Suprapubic skin (tissue), 4 donors: ENCODE data around the gene SRRM2. TPM values are rescaled to one million over a fixed set of nuclear protein-coding genes. Genes with fewer than 3 reads are reported as not detected.

Experiments
- DNase-seq, 2 donors: peaks; one replicate each; pipeline ENCODE4 v3.0.0-alpha.2; 2019; ENCODE audit warnings: low spot score in 2 of 2
- H3K27ac ChIP-seq: fragments of 200-600 bp; sonication (generic); one replicate; pipeline ENCODE4 v1.5.1; 2019
- H3K27me3 ChIP-seq: fragments of 200-600 bp; sonication (generic); one replicate; pipeline ENCODE4 v1.5.1; 2019
- H3K36me3 ChIP-seq: fragments of 200-600 bp; sonication (generic); one replicate; pipeline ENCODE4 v1.5.1; 2019
- H3K4me1 ChIP-seq: fragments of 200-600 bp; sonication (generic); one replicate; pipeline ENCODE4 v1.5.1; 2019
- H3K4me3 ChIP-seq: fragments of 200-600 bp; sonication (generic); one replicate; pipeline ENCODE4 v1.5.1; 2019; ENCODE audit warnings: mild to moderate bottlenecking
- H3K9me3 ChIP-seq: fragments of 200-600 bp; sonication (generic); one replicate; pipeline ENCODE4 v1.5.1; 2019
- CTCF ChIP-seq, 2 donors: fragments of 200-600 bp in 1 of 2; fragments of 450-650 bp in 1 of 2; sonication (generic) in 1 of 2; IDR thresholded peaks; one replicate each; pipeline ENCODE4 v1.5.1; 2016 to 2019; ENCODE audit warnings: antibody characterized with exemption in 2 of 2, mild to moderate bottlenecking in 1 of 2, moderate library complexity in 1 of 2
- EP300 ChIP-seq: sonication (generic); formaldehyde crosslinking; IDR thresholded peaks from one replicate; pipeline ENCODE4 v1.6.1; 2017; ENCODE audit warnings: antibody characterized with exemption
- POLR2A ChIP-seq, 2 donors: fragments of 450-650 bp; IDR thresholded peaks; one replicate each; pipeline ENCODE4 v1.6.1; 2017; ENCODE audit warnings: antibody characterized with exemption in 2 of 2, mild to moderate bottlenecking in 2 of 2, moderate library complexity in 2 of 2
- POLR2AphosphoS5 ChIP-seq, 3 donors: sonication (generic); formaldehyde crosslinking; IDR thresholded peaks; one replicate each; pipeline ENCODE4 v1.6.1; 2017; ENCODE audit warnings: antibody characterized with exemption in 3 of 3
- WGBS: methylation state at CpG from one replicate; pipeline ENCODE4 v1.1.5; 2018; 5-methylcytosine and 5-hydroxymethylcytosine counted together
- total RNA-seq, 4 donors: library from RNA; depleted of rRNA; stranded (reverse); fragments of >200 nt; gene quantifications; one replicate each; pipeline ENCODE4 v1.1.0, GENCODE V29; 2016

The SRRM2 gene
- total RNA-seq, 4 donors from 2014 or later, result 484 to 1,595 (median 654) TPM

- TF ChIP-seq CTCF (IDR thresholded peaks at IDR 0.05), result no peak
- TF ChIP-seq POLR2A (IDR thresholded peaks at IDR 0.05), result no peak
- no peak for TF ChIP-seq EP300
- TF ChIP-seq POLR2AphosphoS5 (IDR thresholded peaks at IDR 0.05), result no peak
- Histone ChIP-seq H3K27ac (no peak overlapping the region), H3K27me3 (no peaks in the 10 kb centered on the region), H3K9me3 (no peaks in the 10 kb centered on the region), H3K4me1 (peaks cover 3% of the 10 kb centered on the region), H3K36me3 (peaks cover 95% of the 10 kb centered on the region), H3K4me3 (no peak overlapping the region)
- DNase-seq, result no peak
- WGBS, result no CpG with 5 or more reads among the region's 10 CpGs
Observed at GRCh38 chr16:2705351-2705750, 47.1 kb upstream of the SRRM2 start.

DNA sequence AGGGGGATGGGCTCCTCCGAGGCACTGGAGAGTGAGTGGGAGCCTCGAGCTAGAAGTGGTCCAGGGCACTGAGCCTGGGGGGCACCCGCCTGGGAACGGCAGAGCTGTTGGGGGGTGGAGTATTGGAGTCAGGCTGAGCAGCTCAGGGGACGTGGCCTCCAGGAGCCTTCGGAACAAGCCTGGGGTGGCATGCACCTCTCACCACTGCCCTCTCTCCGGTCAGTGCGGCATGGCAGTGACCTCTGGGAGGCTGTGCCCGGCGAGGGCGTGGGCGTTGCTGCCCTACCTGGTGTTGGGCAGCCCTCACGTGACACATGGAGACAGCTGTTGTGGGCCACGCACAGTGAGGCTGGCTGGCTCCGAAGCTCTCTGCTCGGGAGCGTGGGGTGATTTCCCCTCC is 46.4 kb upstream of the SRRM2 start:
- 92% methylated on average over 11 of the region's 17 CpGs for WGBS
- no peak overlapping the region for H3K4me3 ChIP-seq
- H3K27ac ChIP-seq, result no peak overlapping the region
- no peak for DNase-seq
- H3K4me1 ChIP-seq, result peaks cover 7% of the 10 kb centered on the region
- H3K27me3 ChIP-seq, result no peaks in the 10 kb centered on the region
- TF ChIP-seq POLR2A (IDR thresholded peaks at IDR 0.05) (no peak), POLR2AphosphoS5 (IDR thresholded peaks at IDR 0.05) (no peak), CTCF (IDR thresholded peaks at IDR 0.05) (no peak), EP300 (no peak)
- H3K36me3 ChIP-seq, result peaks cover 87% of the 10 kb centered on the region
- no peaks in the 10 kb centered on the region for H3K9me3 ChIP-seq

DNA sequence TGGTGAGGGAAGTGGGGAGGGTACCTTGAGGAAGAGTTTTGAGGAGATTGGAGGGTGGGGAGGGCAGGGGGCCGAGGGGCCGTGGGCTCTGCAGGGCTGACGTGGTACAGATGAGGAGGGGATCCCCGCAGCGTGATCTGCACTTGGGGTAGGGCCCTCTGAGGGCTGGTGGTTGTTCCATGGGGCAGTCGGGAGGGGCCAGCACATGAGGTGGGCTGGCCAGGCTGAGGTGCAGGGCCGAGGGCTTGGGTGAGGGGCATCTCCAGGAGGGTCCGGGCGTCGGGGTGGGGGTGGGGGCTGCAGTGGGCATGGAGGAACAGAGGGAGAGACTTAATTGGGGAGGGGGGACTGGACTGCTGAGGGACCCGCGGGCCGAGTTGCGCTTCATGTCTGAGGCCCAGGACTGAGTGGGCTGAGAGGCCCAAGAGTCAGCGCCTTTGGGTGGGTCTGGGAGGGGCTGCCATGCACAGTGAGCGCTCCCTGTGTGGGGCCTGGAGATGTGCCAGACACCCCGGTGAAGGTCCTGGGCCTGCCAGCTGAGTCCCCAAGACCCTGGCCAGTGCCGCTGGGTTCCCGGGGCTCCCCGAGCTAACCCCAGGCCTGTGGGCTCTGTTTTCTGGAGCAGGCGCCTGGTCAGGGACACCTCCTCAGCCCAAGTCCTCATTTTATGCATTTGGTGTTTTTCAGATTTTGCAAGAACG is 45.7 kb upstream of the SRRM2 start:
- 97% methylated on average over 17 of the region's 22 CpGs for WGBS

DNA sequence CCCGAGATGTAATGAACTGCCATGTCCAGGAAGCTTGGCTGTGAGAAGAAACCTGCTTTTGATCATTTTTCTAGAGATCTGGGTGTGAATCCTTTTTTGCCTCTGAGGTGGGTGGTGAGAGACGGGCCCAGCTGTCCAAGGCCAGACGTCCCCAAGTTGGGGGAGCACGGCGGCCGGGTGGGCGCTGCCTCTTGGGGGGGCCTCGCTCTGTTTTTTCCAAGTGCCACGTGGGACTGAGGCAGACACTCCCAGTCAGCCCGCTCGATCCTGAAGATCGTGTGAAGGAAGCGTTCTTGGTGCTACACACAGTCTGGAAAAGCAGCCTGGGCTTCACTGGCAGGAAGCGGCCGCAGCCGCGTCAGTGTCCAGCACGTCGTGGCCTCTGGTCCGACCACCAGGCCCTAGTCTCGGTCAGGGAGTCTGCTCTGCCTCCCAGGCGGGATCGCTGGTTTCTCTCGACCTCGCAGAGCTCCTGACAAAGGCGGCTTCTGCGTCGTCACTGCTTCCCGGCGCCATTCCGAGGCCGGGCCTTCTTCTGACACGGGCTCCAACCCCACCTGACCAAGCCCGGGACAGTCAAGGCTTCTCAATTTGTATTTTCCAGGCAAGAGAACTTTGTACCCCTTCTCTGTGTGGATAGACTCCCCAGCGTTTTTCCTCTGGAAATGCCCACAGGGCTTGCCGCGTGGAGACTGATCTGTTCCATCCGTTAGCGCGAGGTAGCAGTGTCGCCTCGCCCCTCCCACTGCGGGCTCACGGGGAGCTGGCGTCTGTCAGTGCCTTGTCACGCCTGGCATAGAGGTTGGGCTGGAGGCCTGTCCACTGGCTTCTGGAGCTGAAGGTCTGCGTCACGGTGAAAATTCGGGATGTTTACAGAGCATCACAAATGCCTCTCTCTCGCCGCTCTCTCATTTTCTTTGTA is 44.8 kb upstream of the SRRM2 start:
- no peak for DNase-seq
- TF ChIP-seq POLR2AphosphoS5 (IDR thresholded peaks at IDR 0.05) (no peak), POLR2A (IDR thresholded peaks at IDR 0.05) (no peak), CTCF (IDR thresholded peaks at IDR 0.05) (no peak), EP300 (no peak)
- H3K9me3 ChIP-seq, result no peaks in the 10 kb centered on the region
- no peaks in the 10 kb centered on the region for H3K27me3 ChIP-seq
- no peak overlapping the region for H3K27ac ChIP-seq
- peaks cover 7% of the 10 kb centered on the region for H3K4me1 ChIP-seq
- H3K36me3 ChIP-seq, result peaks cover 72% of the 10 kb centered on the region
- no peak overlapping the region for H3K4me3 ChIP-seq
- 93% methylated on average over 48 of the region's 51 CpGs for WGBS

More for the DNA sequence above, 45.7 kb upstream of the SRRM2 start:
- Histone ChIP-seq H3K27me3 (no peaks in the 10 kb centered on the region), H3K9me3 (no peaks in the 10 kb centered on the region), H3K36me3 (peaks cover 81% of the 10 kb centered on the region), H3K4me3 (no peak overlapping the region), H3K27ac (no peak overlapping the region), H3K4me1 (peaks cover 7% of the 10 kb centered on the region)
- peak in 1 of 2 donors; percentile 52 for DNase-seq
- TF ChIP-seq EP300 (no peak), POLR2AphosphoS5 (IDR thresholded peaks at IDR 0.05) (no peak), CTCF (IDR thresholded peaks at IDR 0.05) (no peak), POLR2A (IDR thresholded peaks at IDR 0.05) (no peak)

- no peaks in the 10 kb centered on the region for H3K27me3 ChIP-seq
- TF ChIP-seq POLR2AphosphoS5 (IDR thresholded peaks at IDR 0.05), result no peak
- no peak for TF ChIP-seq EP300
- TF ChIP-seq POLR2A (IDR thresholded peaks at IDR 0.05), result no peak
- no peak for TF ChIP-seq CTCF (IDR thresholded peaks at IDR 0.05)
- DNase-seq, result no peak
- H3K4me1 ChIP-seq, result peaks cover 7% of the 10 kb centered on the region
- WGBS, result 95% methylated on average over 14 of the region's 14 CpGs
- no peak overlapping the region for H3K27ac ChIP-seq
- peaks cover 66% of the 10 kb centered on the region for H3K36me3 ChIP-seq
- no peak overlapping the region for H3K4me3 ChIP-seq
- no peaks in the 10 kb centered on the region for H3K9me3 ChIP-seq
Observed at GRCh38 chr16:2708290-2708639, 44.2 kb upstream of the SRRM2 start.
